Prostate gland (tissue), 2 donors: ENCODE results near the gene PDIA5.

Experiments
- POLR2AphosphoS5 ChIP-seq: sonication (generic); formaldehyde crosslinking; IDR thresholded peaks from one replicate; pipeline ENCODE4 v1.6.1; 2017; ENCODE audit warnings: antibody characterized with exemption
- TF ChIP-seq, protein P1 (sequence below), 4 experiments: fragments of 200-600 bp in 2 of 4; fragments of 450-650 bp in 2 of 4; sonication (generic) in 2 of 4; IDR thresholded peaks; 1 replicate in 3 of 4; 2 replicates in 1 of 4; pipeline ENCODE4 v1.5.1; 2016 to 2019; ENCODE audit warnings: antibody characterized with exemption in 4 of 4, mild to moderate bottlenecking in 2 of 4, moderate library complexity in 2 of 4

DNA sequence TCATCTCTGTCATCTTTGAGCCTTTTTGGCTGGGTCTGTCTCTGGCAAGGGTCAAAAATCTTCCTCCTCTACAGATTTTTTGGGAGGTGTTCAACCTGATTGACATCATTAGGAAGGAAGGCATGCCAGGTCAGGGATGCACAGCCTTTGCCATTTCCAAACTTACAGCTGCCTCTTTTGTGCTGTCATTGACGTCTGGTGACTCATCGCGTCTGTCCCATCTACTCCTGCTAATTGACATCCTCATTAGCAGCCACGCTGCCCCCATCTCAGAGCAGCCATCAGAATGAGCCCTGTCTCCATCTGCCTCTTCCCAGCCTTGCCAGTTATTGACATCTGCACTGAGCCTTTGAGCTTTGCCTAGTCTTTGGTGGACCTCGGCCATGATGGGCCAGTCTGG lies 53.0 kb downstream of the PDIA5 start:
- TF ChIP-seq, protein P1, sequence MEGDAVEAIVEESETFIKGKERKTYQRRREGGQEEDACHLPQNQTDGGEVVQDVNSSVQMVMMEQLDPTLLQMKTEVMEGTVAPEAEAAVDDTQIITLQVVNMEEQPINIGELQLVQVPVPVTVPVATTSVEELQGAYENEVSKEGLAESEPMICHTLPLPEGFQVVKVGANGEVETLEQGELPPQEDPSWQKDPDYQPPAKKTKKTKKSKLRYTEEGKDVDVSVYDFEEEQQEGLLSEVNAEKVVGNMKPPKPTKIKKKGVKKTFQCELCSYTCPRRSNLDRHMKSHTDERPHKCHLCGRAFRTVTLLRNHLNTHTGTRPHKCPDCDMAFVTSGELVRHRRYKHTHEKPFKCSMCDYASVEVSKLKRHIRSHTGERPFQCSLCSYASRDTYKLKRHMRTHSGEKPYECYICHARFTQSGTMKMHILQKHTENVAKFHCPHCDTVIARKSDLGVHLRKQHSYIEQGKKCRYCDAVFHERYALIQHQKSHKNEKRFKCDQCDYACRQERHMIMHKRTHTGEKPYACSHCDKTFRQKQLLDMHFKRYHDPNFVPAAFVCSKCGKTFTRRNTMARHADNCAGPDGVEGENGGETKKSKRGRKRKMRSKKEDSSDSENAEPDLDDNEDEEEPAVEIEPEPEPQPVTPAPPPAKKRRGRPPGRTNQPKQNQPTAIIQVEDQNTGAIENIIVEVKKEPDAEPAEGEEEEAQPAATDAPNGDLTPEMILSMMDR (IDR thresholded peaks at IDR 0.05): no peak
- TF ChIP-seq POLR2AphosphoS5: no peak
